ENCODE results near the gene SAMD4A. TPM values are rescaled to one million over a fixed set of nuclear protein-coding genes. Genes with fewer than 3 reads are reported as not detected.

Gene SAMD4A
- total RNA-seq, 1 experiment from 2014 or later = 9.6 TPM

GRCh38 chr14:54554401-54554800 lies 12.5 kb upstream of the SAMD4A start:
- Histone ChIP-seq H3T11ph (ENCODE audit: low read length) (no peak overlapping the region), H3K18ac (ENCODE audit: insufficient read length, low read depth, low read length) (no peak overlapping the region), H3K9ac (ENCODE audit: extremely low read depth, insufficient read length, low read length) (no peak overlapping the region), H4K91ac (ENCODE audit: insufficient read length, low read depth, low read length) (no peak overlapping the region), H2BK5ac (ENCODE audit: insufficient read length, low read length) (no peak overlapping the region), H3K4ac (ENCODE audit: low read depth, low read length) (no peak overlapping the region), H2BK20ac (ENCODE audit: low read depth, low read length, poor library complexity, severe bottlenecking) (no peak overlapping the region), H3K27me3 (ENCODE audit: insufficient read depth, low read length) (no peaks in the 10 kb centered on the region), H2BK12ac (ENCODE audit: insufficient read length, low read depth, low read length) (no peak overlapping the region), H3K27ac (ENCODE audit: insufficient read length, low read depth, low read length) (no peak overlapping the region), H3K23ac (ENCODE audit: insufficient read length, low read depth, low read length) (no peak overlapping the region), H2AK5ac (ENCODE audit: insufficient read length, low read length) (no peak overlapping the region), H4K20me1 (ENCODE audit: control insufficient read depth, insufficient read depth, insufficient read length) (no peaks in the 10 kb centered on the region), H3K14ac (ENCODE audit: insufficient read depth, low read length) (no peak overlapping the region), H3K4me2 (ENCODE audit: insufficient read depth, insufficient read length, low read length) (no peak overlapping the region), H3K79me2 (ENCODE audit: insufficient read depth, low read length) (no peaks in the 10 kb centered on the region), H2BK15ac (ENCODE audit: low read depth, low read length) (no peak overlapping the region), H3K79me1 (ENCODE audit: insufficient read depth, low read depth, low read length, poor library complexity, severe bottlenecking) (no peaks in the 10 kb centered on the region), H4K5ac (ENCODE audit: insufficient read length, low read depth, low read length) (no peak overlapping the region), H2BK120ac (ENCODE audit: low read depth, low read length, poor library complexity, severe bottlenecking) (no peak overlapping the region), H4K8ac (replicated peaks; ENCODE audit: insufficient read length, low read depth, low read length) (no peak overlapping the region), H3K9me3 (ENCODE audit: control insufficient read depth, low read depth, low read length) (no peaks in the 10 kb centered on the region), H3K56ac (ENCODE audit: insufficient read length, low read depth, low read length) (no peak overlapping the region), H3K4me1 (ENCODE audit: insufficient read depth, low read length) (peaks cover 3% of the 10 kb centered on the region; the same call in 1 of the 2 replicates), H2AFZ (ENCODE audit: low read length) (no peak overlapping the region), H3K23me2 (ENCODE audit: insufficient read length, low read depth, low read length, poor library complexity, severe bottlenecking) (no peaks in the 10 kb centered on the region)
- WGBS (ENCODE audit: extremely low coverage, insufficient read length, low lambda C conversion rate) = no CpG with 5 or more reads among the region's 2 CpGs
- Mint-ChIP-seq H3K4me1 (peaks cover 5% of the 10 kb centered on the region in 2 experiments), H3K27ac (no peak overlapping the region; a peak in 1 of 7 replicates), H3K9me3 (no peaks in the 10 kb centered on the region), H3K36me3 (ENCODE audit: insufficient read depth in 1 of 3, low read depth in 3 of 3) (no peaks in the 10 kb centered on the region), H3K4me3 (no peak overlapping the region), H3K27me3 (ENCODE audit: low read depth) (no peaks in the 10 kb centered on the region)
- TF ChIP-seq, protein P1, sequence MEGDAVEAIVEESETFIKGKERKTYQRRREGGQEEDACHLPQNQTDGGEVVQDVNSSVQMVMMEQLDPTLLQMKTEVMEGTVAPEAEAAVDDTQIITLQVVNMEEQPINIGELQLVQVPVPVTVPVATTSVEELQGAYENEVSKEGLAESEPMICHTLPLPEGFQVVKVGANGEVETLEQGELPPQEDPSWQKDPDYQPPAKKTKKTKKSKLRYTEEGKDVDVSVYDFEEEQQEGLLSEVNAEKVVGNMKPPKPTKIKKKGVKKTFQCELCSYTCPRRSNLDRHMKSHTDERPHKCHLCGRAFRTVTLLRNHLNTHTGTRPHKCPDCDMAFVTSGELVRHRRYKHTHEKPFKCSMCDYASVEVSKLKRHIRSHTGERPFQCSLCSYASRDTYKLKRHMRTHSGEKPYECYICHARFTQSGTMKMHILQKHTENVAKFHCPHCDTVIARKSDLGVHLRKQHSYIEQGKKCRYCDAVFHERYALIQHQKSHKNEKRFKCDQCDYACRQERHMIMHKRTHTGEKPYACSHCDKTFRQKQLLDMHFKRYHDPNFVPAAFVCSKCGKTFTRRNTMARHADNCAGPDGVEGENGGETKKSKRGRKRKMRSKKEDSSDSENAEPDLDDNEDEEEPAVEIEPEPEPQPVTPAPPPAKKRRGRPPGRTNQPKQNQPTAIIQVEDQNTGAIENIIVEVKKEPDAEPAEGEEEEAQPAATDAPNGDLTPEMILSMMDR (conservative IDR thresholded peaks at IDR 0.05) = no peak
- DNase-seq = no peak
